Measurements from ENCODE around the gene KIFC3. TPM values are rescaled to one million over a fixed set of nuclear protein-coding genes. Genes with fewer than 3 reads are reported as not detected.
A peak's percentile ranks its signal among the peaks of the same experiment; 100 is the strongest.
"Not testable (repeated sequence)": the region's sequence is repeated elsewhere in the genome, so short reads cannot be mapped to it uniquely, and the experiment has no call there.

KIFC3 gene
- total and polyA plus RNA-seq, 2 of the 13 experiments (the other 11 are each of a cell fraction or from before 2014, with no cell fraction given): 42.1 to 45.3 TPM

- no peak for TF ChIP-seq UBTF (CRISPR knock-in tag; IDR thresholded peaks at IDR 0.05)
Observed at GRCh38 chr16:57838161-57838560, 35.9 kb upstream of the KIFC3 start (continued).

GRCh38 chr16:57837305-57838125 is 35.2 kb upstream of the KIFC3 start:
- FAIRE-seq: no peak
- Histone ChIP-seq H3K27ac (ENCODE audit: extremely low read length, insufficient read depth, low read length) (no peak overlapping the region), H3K9ac (ENCODE audit: insufficient read depth, low read depth, low read length) (no peak overlapping the region)

GRCh38 chr16:57835439-57835838 is 33.1 kb upstream of the KIFC3 start:
- in situ Hi-C loops (cut with HindIII; ENCODE audit: extremely low pct_ligation_motif_present, low pct_unique_long_range_greater_than_20kb); H2AFZ ChIP-seq (ENCODE audit: low read length); intact Hi-C loops (cut with micrococcal nuclease; ENCODE audit: unreplicated experiment); FAIRE-seq; H4K20me1 ChIP-seq (ENCODE audit: insufficient read depth, low read length); H3K9me3 ChIP-seq (ENCODE audit: low read length); H3K4me3 ChIP-seq (replicated peaks in 1 of 3; ENCODE audit: insufficient read depth in 1 of 3, low read depth in 2 of 3, low read length in 3 of 3); DNase-seq (ENCODE audit: low spot score); BruUV-seq (replicated peaks); POLR2A ChIA-PET; H3K9ac ChIP-seq (ENCODE audit: insufficient read depth, low read depth, low read length); H3K36me3 ChIP-seq (replicated peaks in 1 of 2; ENCODE audit: control insufficient read depth in 1 of 2, insufficient read depth in 2 of 2, low read length in 2 of 2); H3K27ac ChIP-seq (ENCODE audit: extremely low read length, insufficient read depth, low read length); H3K4me2 ChIP-seq (ENCODE audit: low read depth, low read length); ATAC-seq; CTCF ChIA-PET (ENCODE audit: low intra/inter-chr PET ratio, low total read pairs); H3K79me2 ChIP-seq (ENCODE audit: insufficient read depth, low read length); H3K27me3 ChIP-seq (ENCODE audit: control insufficient read depth in 1 of 2, insufficient read depth in 2 of 2, low read length in 2 of 2): not testable (repeated sequence)
- 90% methylated on average over 4 of the region's 4 CpGs for WGBS (ENCODE audit: low lambda C conversion rate)
- H3K4me1 ChIP-seq (ENCODE audit: insufficient read depth, low read length): peaks cover 37% of the 10 kb centered on the region

More at GRCh38 chr16:57837305-57838125, 35.2 kb upstream of the KIFC3 start:
- peak; percentile 45 for TF ChIP-seq RFX1 (IDR thresholded peaks at IDR 0.05)
- TF ChIP-seq ZNF572 (CRISPR knock-in tag; IDR thresholded peaks at IDR 0.05): no peak
- no peak for TF ChIP-seq SMYD3 (CRISPR knock-in tag; IDR thresholded peaks at IDR 0.05)
- no peak for TF ChIP-seq ZNF552 (CRISPR knock-in tag; IDR thresholded peaks at IDR 0.05; ENCODE audit: borderline replicate concordance)
- TF ChIP-seq PITX1 (CRISPR knock-in tag; IDR thresholded peaks at IDR 0.05): no peak
- no peak for TF ChIP-seq ZNF496 (CRISPR knock-in tag; IDR thresholded peaks at IDR 0.05; ENCODE audit: insufficient replicate concordance)
- no peak for TF ChIP-seq PHF21A (CRISPR knock-in tag; IDR thresholded peaks at IDR 0.05)
- TF ChIP-seq CREM (IDR thresholded peaks at IDR 0.05): no peak
- no peak for TF ChIP-seq CREM (CRISPR knock-in tag; IDR thresholded peaks at IDR 0.05)
- no peak for TF ChIP-seq THAP8 (CRISPR knock-in tag; IDR thresholded peaks at IDR 0.05; ENCODE audit: borderline replicate concordance)
- BruUV-seq (replicated peaks): no TSS peak
- Histone ChIP-seq H3K4me2 (ENCODE audit: low read depth, low read length) (no peak overlapping the region), H3K4me3 (replicated peaks in 1 of 3; ENCODE audit: insufficient read depth in 1 of 3, low read depth in 2 of 3, low read length in 3 of 3) (no peak overlapping the region), H3K27me3 (ENCODE audit: control insufficient read depth in 1 of 2, insufficient read depth in 2 of 2, low read length in 2 of 2) (no peaks in the 10 kb centered on the region), H3K79me2 (ENCODE audit: insufficient read depth, low read length) (no peaks in the 10 kb centered on the region), H3K4me1 (ENCODE audit: insufficient read depth, low read length) (peaks cover 50% of the 10 kb centered on the region), H4K20me1 (ENCODE audit: insufficient read depth, low read length) (no peaks in the 10 kb centered on the region), H3K36me3 (replicated peaks in 1 of 2; ENCODE audit: control insufficient read depth in 1 of 2, insufficient read depth in 2 of 2, low read length in 2 of 2) (no peaks in the 10 kb centered on the region), H3K9me3 (ENCODE audit: low read length) (no peaks in the 10 kb centered on the region), H2AFZ (ENCODE audit: low read length) (no peak overlapping the region)
- DNase-seq (ENCODE audit: low spot score) (no peak), ATAC-seq (no peak)
- ChIA-PET CTCF (ENCODE audit: low intra/inter-chr PET ratio, low total read pairs) (no interaction called here), POLR2A (no interaction called here)
- in situ Hi-C loops (cut with HindIII; ENCODE audit: extremely low pct_ligation_motif_present, low pct_unique_long_range_greater_than_20kb): no loop called here
- intact Hi-C loops (cut with micrococcal nuclease; ENCODE audit: unreplicated experiment): loop anchor here (1.0 kb wide), 1 partner anchor 11 kb away; no protein-coding TSS in a partner anchor
- WGBS (ENCODE audit: low lambda C conversion rate): 84% methylated on average over 10 of the region's 10 CpGs

Measured in HepG2 (cell line).